ENCODE measurements around the gene DNAJC4.

DNAJC4 gene

GRCh38 chr11:64230985-64231365 is 627 bp downstream of the DNAJC4 start:
- DNase-seq, result no peak

GRCh38 chr11:64231546-64231945 is 1.2 kb downstream of the DNAJC4 start:
- DNase-seq, result no peak

GRCh38 chr11:64232182-64232966 is 2.0 kb downstream of the DNAJC4 start:
- DNase-seq, result no peak

DNA sequence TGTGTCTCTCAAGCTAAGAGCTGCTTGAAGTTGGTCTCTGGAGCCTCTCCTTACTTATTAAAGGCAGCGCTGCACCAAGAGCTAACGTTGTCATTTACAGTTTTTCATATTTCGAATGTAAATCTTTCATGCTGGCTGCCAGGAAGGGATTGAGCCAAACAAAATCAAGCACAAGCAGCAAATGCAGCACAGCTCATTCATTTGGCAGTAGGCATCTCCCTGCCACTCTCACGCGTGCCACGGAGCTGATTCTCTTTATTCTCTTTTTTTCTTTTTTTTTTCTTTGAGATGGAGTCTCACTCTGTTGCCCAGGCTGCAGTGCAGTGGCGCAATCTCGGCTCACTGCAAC is 2.6 kb downstream of the DNAJC4 start:
- DNase-seq, result no peak

DNA sequence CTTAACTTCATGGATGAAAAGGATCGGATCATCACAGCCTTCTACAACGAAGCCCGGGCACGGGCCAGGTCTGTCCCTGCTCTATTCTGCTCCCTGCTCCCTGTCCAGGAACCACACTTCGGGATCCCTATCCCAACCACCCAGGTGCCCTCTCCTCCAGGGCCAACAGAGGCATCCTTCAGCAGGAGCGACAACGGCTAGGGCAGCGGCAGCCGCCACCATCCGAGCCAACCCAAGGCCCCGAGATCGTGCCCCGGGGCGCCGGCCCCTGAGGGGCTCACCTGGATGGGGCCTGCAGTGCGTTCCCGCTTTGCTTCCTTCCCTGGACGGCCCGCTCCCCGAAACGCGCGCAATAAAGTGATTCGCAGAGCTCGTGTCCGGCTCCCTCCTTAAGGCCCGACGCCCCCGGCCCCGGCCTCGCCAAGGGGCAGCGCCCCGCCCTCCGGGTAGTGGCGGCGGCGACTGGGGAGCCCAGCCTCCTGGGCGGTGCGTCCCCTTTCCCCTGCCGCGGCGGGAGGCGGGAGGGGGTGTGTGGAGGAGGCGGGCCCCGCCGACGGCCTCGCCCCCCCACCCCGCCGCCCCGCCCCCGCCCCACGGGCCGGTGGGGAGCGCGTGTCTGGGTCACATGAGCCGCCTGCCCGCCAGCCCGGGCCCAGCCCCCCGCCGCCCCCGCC is 3.7 kb downstream of the DNAJC4 start, which contains the start of gene VEGFB:
Gene VEGFB (plus strand): TSS at position 672 of the 674 bp plus-strand sequence. CDS start 250 bp downstream, outside the sequence.
- DNase-seq, result peak in 1 of 2 experiments; percentile 36

- peak; percentile 19 to 38 for DNase-seq
Observed at GRCh38 chr11:64234647-64235379, 4.5 kb downstream of the DNAJC4 start.

GRCh38 chr11:64235437-64236161 is 5.3 kb downstream of the DNAJC4 start:
- no peak for DNase-seq

- no peak for DNase-seq
Observed at GRCh38 chr11:64237484-64237951, 7.2 kb downstream of the DNAJC4 start.

GRCh38 chr11:64238076-64238475 is 7.7 kb downstream of the DNAJC4 start:
- no peak for DNase-seq

DNA sequence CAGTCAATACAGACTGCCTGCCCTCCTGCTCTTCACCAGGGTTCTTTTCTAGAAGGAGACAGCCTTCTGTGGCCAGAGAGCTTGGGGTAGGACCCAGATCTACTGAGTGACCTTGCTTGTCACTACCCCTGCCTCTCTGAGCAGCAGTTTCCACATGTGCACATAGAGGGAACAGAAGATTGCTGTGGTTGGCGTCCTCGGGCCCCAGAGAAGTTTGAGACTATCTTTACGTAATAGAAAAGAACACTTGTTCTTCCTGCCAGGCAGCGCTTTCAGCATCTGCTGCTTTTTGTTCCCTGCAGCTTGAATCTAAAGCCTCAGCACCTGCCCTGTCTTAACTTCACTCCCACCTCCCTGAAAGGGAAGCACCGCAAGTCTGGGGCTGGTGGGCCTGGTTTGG is 8.7 kb downstream of the DNAJC4 start:
- DNase-seq, result no peak

DNA sequence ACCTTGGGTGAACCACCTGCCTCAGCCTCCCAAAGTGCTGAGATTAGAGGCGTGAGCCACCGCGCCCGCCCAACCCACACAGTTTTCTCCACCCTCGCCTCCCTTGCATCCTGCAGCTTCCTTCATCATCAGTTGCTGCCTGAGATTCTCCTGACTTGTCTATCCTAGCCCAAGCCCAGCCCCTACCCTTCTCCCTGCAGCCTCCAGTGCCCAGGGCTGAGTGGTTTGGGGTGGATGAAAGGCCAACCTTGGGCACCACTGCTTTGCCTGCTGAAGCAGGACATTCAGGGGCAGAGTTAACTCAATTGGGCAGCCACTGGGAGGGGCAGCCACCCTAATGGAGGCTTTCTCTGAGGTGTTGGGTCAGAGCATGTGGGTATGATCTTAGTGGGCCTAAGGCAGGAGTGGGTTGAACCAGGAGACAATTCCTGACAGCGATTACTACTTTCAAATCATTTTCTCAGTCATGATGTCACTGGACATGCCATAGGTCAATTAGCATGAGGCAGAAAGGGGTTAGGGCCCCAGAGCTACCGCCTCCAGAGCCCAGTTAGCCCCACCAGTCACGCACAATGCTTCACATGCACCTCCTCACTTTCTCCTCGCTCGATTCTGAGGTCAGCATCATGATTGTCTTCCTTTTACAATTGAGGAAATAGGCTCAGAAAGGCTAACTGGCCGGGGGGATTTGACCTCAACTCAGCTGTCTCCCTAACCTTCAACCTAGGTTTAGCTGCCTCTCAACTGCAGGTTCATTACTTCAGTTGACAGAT is 9.5 kb downstream of the DNAJC4 start:
- DNase-seq, result no peak

DNA sequence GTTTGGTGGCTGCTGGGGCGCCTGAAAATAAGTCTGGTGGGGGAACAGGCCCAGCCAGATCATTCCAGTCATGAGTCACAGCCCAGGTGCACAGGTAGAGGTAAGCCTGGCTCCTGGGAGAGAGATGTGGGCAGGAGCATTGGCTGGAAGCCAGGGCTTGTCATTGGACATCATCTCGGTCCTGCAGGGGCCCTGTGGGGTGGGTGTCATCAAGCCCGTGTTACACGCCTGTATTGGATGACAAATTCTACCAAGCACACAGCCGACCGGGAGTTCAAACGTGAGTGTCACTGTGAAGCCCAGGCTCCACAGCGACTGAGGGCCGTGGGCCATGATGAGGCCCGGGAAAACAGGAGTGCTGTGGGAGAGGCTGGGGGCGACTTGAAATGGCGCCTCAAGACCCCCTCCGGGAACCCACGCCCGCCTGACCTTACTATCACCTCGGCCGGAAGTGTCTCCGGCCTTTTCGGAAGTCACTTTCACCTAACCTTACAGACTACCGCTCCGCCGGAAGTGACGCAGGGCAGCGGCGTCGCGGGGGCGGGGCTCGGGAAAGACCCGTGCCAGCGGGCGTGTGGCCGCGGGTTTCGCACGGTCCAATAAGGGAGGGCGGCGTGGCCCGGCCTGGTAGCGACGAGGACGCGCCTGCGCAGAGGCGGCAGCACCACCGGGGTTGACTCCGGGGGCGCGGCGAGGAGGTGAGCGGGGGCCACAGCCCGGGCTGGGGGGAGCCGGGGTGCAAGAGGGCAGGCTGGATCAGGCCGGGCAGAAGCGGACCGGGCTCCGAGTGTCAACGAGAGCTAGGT is 10.3 kb downstream of the DNAJC4 start, which contains the start of gene FKBP2:
Gene FKBP2 (plus strand): TSS at position 661 of the 806 bp plus-strand sequence. CDS start 1,293 bp downstream, outside the sequence.
- DNase-seq, result peak; percentile 86 to 95

DNA sequence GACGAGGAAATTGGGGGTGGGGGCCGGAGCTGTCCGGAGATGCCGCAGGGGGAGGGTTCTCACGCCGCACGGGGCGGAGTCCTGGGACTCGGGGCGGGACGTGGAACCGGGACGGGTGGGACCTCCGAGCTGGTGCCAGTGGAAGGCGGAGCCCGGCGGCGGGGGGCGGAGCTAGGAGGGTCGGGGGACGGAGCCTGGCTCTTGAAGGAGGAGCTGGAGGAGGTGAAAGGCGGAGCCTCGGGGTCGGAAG is 10.8 kb downstream of the DNAJC4 start:
- peak; percentile 95 to 97 for DNase-seq

DNA sequence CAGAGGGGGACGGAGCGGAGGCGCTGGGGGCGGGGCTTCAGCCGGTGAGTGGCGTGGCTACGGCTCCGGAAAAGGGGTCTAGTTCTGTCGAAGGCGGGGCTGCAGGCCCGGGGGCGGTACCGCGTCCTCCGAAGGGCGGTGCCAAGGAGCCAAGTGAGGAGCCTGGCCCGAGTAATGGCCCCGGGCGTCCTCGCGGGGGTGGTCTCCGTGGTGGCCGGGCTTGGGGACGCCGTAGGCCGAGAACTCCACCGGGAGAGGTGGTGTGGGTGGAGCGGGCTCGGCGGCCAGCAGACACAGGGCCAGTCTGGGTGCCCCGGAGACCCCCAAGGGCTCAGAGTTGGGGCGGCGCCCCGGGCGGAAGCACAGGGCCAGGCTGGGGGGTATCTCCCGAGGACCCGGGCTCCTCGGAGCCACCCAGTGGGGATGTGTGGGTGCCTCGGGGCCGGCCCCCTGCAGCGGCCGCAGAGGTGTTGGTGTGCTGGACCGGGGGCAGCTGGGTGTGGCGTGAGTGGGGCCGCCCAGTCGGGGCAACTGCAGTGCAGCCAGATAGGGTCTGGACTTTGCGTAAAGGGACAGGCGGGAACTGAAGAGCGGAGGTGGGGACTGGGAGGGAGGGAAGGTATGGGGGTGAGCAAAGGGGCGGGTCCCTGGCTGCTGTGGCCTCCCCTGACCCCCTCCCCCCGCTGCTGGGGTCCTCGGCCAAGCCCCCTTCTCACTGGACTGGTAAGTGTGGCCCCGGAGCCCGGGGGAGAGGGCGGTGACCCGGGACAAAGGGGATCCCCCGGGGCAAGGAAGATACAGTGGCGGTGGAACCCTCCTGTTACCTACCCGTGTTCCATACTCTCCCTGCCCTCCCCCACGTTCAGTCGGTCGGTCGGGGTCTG is 11.4 kb downstream of the DNAJC4 start:
- DNase-seq, result peak in 1 of 2 experiments; percentile 50

GRCh38 chr11:64243236-64243854 is 13.0 kb downstream of the DNAJC4 start:
- no peak for DNase-seq

DNA sequence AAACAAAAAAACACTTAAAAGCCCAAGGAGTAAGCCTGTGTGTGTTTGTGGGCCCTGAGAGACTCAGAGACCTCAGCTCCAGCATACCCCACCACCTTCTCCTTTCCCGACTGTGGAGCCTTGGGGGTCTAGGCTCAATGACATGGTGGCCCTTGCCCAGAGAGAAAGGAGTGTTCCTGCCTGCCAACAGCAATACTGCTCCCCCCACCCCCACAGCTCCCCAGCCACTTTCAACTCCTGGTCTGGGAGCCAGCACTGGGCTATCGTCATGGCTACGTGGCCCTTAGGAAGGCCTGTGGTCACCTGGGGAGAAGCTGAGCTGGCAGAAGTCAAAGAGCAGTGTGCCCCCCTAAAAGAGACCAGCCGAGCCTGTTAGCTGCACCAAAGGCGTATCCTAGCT is 13.8 kb downstream of the DNAJC4 start:
- no peak for DNase-seq

- no peak for DNase-seq
Observed at GRCh38 chr11:64244966-64245365, 14.6 kb downstream of the DNAJC4 start.

DNA sequence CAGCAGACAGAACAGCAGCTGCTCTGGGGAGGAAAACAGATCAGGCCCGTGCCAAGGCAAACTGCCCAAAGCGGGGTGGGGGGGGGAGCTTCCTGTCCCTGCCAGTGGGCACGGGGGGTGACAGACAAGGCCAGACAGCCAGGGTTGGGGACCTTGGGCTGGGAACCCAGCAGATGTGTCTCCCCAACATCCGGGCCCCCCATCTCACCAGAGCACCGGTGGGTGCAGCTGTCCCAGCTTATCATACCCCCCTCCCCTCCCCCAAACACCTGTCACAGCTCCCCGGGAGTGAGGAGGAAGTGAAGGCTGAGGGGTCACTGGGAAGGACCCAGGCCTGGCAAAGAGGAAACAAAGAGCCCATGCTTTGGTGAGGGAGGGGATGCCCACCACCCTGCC is 15.1 kb downstream of the DNAJC4 start:
- DNase-seq, result peak in 1 of 2 experiments; percentile 65

GRCh38 chr11:64245797-64246620 is 15.7 kb downstream of the DNAJC4 start:
- peak in 1 of 2 experiments; percentile 65 for DNase-seq
